HepG2 (cell line): ENCODE data around the gene ESRRG. TPM values are rescaled to one million over a fixed set of nuclear protein-coding genes. Genes with fewer than 3 reads are reported as not detected.

Source experiments
- ATAC-seq: fragments of 200-7000 bp; cut with Tn5 transposase; 3 replicates; pipeline ENCODE4 v1.9.1; 2020; ENCODE audit warnings: mild to moderate bottlenecking, moderate library complexity
- BruUV-seq: library from RNA; stranded (reverse); fragments of 400-500 nt; replicated peaks from 2 replicates; lab custom pipeline; 2021; lab: Mats Ljungman, UMichigan
- CTCF ChIA-PET: fragments of 300-600 bp; formaldehyde crosslinking; extraction: SDS; loops from one replicate; lab custom pipeline; 2021; ENCODE audit warnings: low total read pairs, inconsistent platforms, low intra/inter-chr PET ratio; lab: Yijun Ruan, JAX
- POLR2A ChIA-PET: fragments of 350-600 bp; sonication (Branson Sonifier 250); formaldehyde crosslinking; loops from one replicate; lab custom pipeline; 2020; ENCODE audit warnings: antibody characterized with exemption, inconsistent platforms; lab: Yijun Ruan, JAX
- DNase-seq: peaks from one replicate; pipeline ENCODE4 v3.0.0-alpha.2; 2015; ENCODE audit warnings: low spot score
- FAIRE-seq: peaks from 3 replicates; lab custom pipeline; 2011; peaks lifted over from hg19 to GRCh38; lab: Jason Lieb, UNC
- H2AFZ ChIP-seq: one replicate; pipeline ENCODE4 v1.6.1; 2011; ENCODE audit warnings: low read length, inconsistent platforms
- H3K27ac ChIP-seq: fragments of 300-600 bp; 3 replicates; pipeline ENCODE4 v1.8.0; 2011; ENCODE audit warnings: mixed run types, mild to moderate bottlenecking, mixed read lengths, low read length, inconsistent platforms; ENCODE audit not compliant: insufficient read depth; ENCODE audit errors: extremely low read length
- H3K27me3 ChIP-seq, 2 experiments: fragments of 200-600 bp in 1 of 2; 2 replicates in 1 of 2; 3 replicates in 1 of 2; pipeline versions ENCODE4 v1.6.0 to v1.8.0; 2011; ENCODE audit warnings: low read length in 2 of 2, mild to moderate bottlenecking in 2 of 2, moderate library complexity in 2 of 2, inconsistent platforms in 1 of 2; ENCODE audit not compliant: insufficient read depth in 2 of 2, control insufficient read depth in 1 of 2
- H3K36me3 ChIP-seq, 2 experiments: fragments of 200-600 bp in 1 of 2; replicated peaks in 1 of 2; 2 replicates in 1 of 2; 3 replicates in 1 of 2; pipeline versions ENCODE4 v1.5.1 to v1.8.0; 2011; ENCODE audit warnings: low read length in 2 of 2, inconsistent platforms in 1 of 2; ENCODE audit not compliant: insufficient read depth in 2 of 2, control insufficient read depth in 1 of 2
- H3K4me1 ChIP-seq: 2 replicates; pipeline ENCODE4 v1.5.1; 2012; ENCODE audit warnings: low read length, inconsistent platforms; ENCODE audit not compliant: insufficient read depth
- H3K4me2 ChIP-seq: 2 replicates; pipeline ENCODE4 v1.6.0; 2011; ENCODE audit warnings: low read depth, low read length, inconsistent platforms
- H3K4me3 ChIP-seq, 3 experiments: fragments of 200-600 bp in 1 of 3; sonication (generic), shearing (Covaris generic) in 1 of 3; replicated peaks in 1 of 3; 2 replicates each; pipeline ENCODE4 v1.5.1; 2011 to 2016; ENCODE audit warnings: low read length in 3 of 3, inconsistent platforms in 2 of 3, low read depth in 2 of 3, mild to moderate bottlenecking in 2 of 3, control low read depth in 1 of 3, mixed read lengths in 1 of 3; ENCODE audit not compliant: insufficient read depth in 1 of 3
- H3K79me2 ChIP-seq: one replicate; pipeline ENCODE4 v1.6.1; 2011; ENCODE audit warnings: low read length, inconsistent platforms; ENCODE audit not compliant: insufficient read depth
- H3K9ac ChIP-seq: 2 replicates; pipeline ENCODE4 v1.6.0; 2011; ENCODE audit warnings: mild to moderate bottlenecking, low read depth, low read length, inconsistent platforms; ENCODE audit not compliant: insufficient read depth
- H3K9me3 ChIP-seq: 2 replicates; pipeline ENCODE4 v1.5.1; 2012; ENCODE audit warnings: mild to moderate bottlenecking, low read length
- H4K20me1 ChIP-seq: 2 replicates; pipeline ENCODE4 v1.6.0; 2011; ENCODE audit warnings: inconsistent platforms, mild to moderate bottlenecking, low read length, moderate library complexity; ENCODE audit not compliant: insufficient read depth
- CEBPB ChIP-seq: IDR thresholded peaks from 2 replicates; pipeline ENCODE4 v1.6.1; 2011; ENCODE audit warnings: low read depth, low read length, improper control_type of control experiment, borderline replicate concordance
- EHMT2 ChIP-seq: fragments of 200-600 bp; sonication (generic); IDR thresholded peaks from 2 replicates; pipeline ENCODE4 v1.7.0; 2017; ENCODE audit warnings: antibody characterized with exemption, low read depth, low read length, borderline replicate concordance
- HOXA3 ChIP-seq: sonication (generic); formaldehyde crosslinking; IDR thresholded peaks from 2 replicates; pipeline ENCODE4 v1.5.0; 2020; ENCODE audit warnings: missing genetic modification reagents
- KDM3A ChIP-seq: IDR thresholded peaks from 2 replicates; pipeline ENCODE4 v1.6.1; 2018; ENCODE audit warnings: low read depth, missing compliant biosample characterization
- KLF6 ChIP-seq: IDR thresholded peaks from 2 replicates; pipeline ENCODE4 v1.8.0; 2016; ENCODE audit warnings: missing biosample characterization, missing genetic modification reagents
- RFXANK ChIP-seq: IDR thresholded peaks from 2 replicates; pipeline ENCODE4 v1.6.1; 2016
- SNAPC2 ChIP-seq: sonication (generic); formaldehyde crosslinking; IDR thresholded peaks from 2 replicates; pipeline ENCODE4 v1.8.1; 2022; ENCODE audit warnings: mild to moderate bottlenecking, missing genetic modification reagents
- SRSF1 ChIP-seq: fragments of 200-400 bp; formaldehyde crosslinking; optimal IDR thresholded peaks from 2 replicates; pipeline ENCODE3; 2017; ENCODE audit warnings: mild to moderate bottlenecking, low read depth, low read length, moderate library complexity
- TBP ChIP-seq: sonication (generic); formaldehyde crosslinking; IDR thresholded peaks from 2 replicates; pipeline ENCODE4 v1.5.0; 2020; ENCODE audit warnings: missing genetic modification reagents
- TMF1 ChIP-seq: sonication (generic); formaldehyde crosslinking; IDR thresholded peaks from 2 replicates; pipeline ENCODE4 v1.8.1; 2022; ENCODE audit warnings: low read depth, missing genetic modification reagents
- ZNF20 ChIP-seq: sonication (generic); formaldehyde crosslinking; IDR thresholded peaks from 2 replicates; pipeline ENCODE4 v1.4.0; 2020; ENCODE audit warnings: mild to moderate bottlenecking, moderate library complexity, missing genetic modification reagents
- ZNF274 ChIP-seq: sonication (generic); formaldehyde crosslinking; IDR thresholded peaks from 2 replicates; pipeline ENCODE4 v1.5.1; 2020; ENCODE audit warnings: mild to moderate bottlenecking, missing genetic modification reagents
- ZNF33B ChIP-seq: sonication (generic); formaldehyde crosslinking; IDR thresholded peaks from 2 replicates; pipeline ENCODE4 v1.5.1; 2020; ENCODE audit warnings: mild to moderate bottlenecking, missing genetic modification reagents
- ZNF562 ChIP-seq: sonication (generic); formaldehyde crosslinking; IDR thresholded peaks from 2 replicates; pipeline ENCODE4 v1.8.0; 2022; ENCODE audit warnings: missing genetic modification reagents, borderline replicate concordance
- ZNF674 ChIP-seq: sonication (generic); formaldehyde crosslinking; IDR thresholded peaks from 2 replicates; pipeline ENCODE4 v1.5.0; 2020; ENCODE audit warnings: low read depth, mild to moderate bottlenecking, missing genetic modification reagents
- WGBS: methylation state at CpG from one replicate; pipeline ENCODE4 v1.1.6; 2017; ENCODE audit warnings: low lambda C conversion rate; 5-methylcytosine and 5-hydroxymethylcytosine counted together
- in situ Hi-C: cut with HindIII; loops from 2 replicates; pipeline ENCODE4 v1.10.0; 2017; ENCODE audit warnings: low pct_unique_long_range_greater_than_20kb; ENCODE audit not compliant: extremely low pct_ligation_motif_present
- intact Hi-C: fragments of 100-400 bp; cut with micrococcal nuclease; formaldehyde crosslinking; loops from one replicate; pipeline ENCODE4 v1.10.0; 2022; ENCODE audit not compliant: unreplicated experiment
- polyA plus RNA-seq, 8 experiments: library from polyadenylated mRNA; depleted of rRNA in 3 of 8; stranded (reverse) in 7 of 8; unstranded in 1 of 8; fragments of >200 nt; fragmentation: Illumina TruSeq in 4 of 8; extraction: Trizol in 4 of 8; gene quantifications; 2 replicates each; pipeline versions ENCODE4 v1.2.1 to v1.2.3, GENCODE V29; 2011 to 2016; ENCODE audit warnings: low read depth in 4 of 8, missing spikeins in 1 of 8, mixed read lengths in 1 of 8; ENCODE audit not compliant: insufficient read depth in 1 of 8
- total RNA-seq, 5 experiments: library from RNA; depleted of rRNA; stranded (reverse); fragments of >200 nt; fragmentation: Illumina TruSeq; extraction: Trizol; gene quantifications; 2 replicates each; pipeline ENCODE4 v1.2.3, GENCODE V29; 2016; ENCODE audit warnings: low read depth in 1 of 5
- TF ChIP-seq, protein P1 (sequence below): sonication (generic); formaldehyde crosslinking; IDR thresholded peaks from 2 replicates; pipeline ENCODE4 v1.8.0; 2022; ENCODE audit warnings: mild to moderate bottlenecking, missing genetic modification reagents, borderline replicate concordance
- TF ChIP-seq, protein P2 (sequence below): sonication (generic); formaldehyde crosslinking; IDR thresholded peaks from 2 replicates; pipeline ENCODE4 v1.5.0; 2020; ENCODE audit warnings: missing genetic modification reagents
- TF ChIP-seq, protein P3 (sequence below): sonication (generic); formaldehyde crosslinking; IDR thresholded peaks from 2 replicates; pipeline ENCODE4 v1.4.0; 2020; ENCODE audit warnings: mild to moderate bottlenecking, missing genetic modification reagents

Gene ESRRG
- total and polyA plus RNA-seq, 2 of the 13 experiments (the other 11 are each of a cell fraction or from before 2014, with no cell fraction given), result not detected

DNA sequence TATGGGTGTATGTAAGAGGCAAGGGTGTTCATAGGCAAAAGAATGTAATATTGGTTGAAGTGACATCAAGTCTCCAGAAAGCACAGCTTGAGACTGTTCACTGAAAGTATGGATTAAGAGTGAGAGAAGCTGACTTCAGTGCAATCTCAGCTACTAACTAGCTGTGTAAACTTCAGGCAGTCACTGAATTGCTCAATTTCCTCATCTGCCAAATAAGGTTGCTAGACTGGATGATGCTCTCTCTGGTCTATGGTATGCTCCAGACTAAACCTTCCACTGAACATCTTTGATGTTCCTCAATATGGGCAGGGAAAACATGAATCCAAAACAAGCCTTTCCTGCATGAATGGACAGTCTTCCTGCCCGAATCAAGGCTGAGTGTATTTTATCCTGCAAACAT is 188.2 kb downstream of the ESRRG start:
- 0% methylated on average over 1 of the region's 1 CpG for WGBS
- TF ChIP-seq KDM3A, result no peak
- TF ChIP-seq ZNF274 (CRISPR knock-in tag), result no peak
- no peak for TF ChIP-seq TBP (CRISPR knock-in tag)
- TF ChIP-seq SNAPC2 (CRISPR knock-in tag), result no peak
- no peak for TF ChIP-seq ZNF562
- no peak for TF ChIP-seq SRSF1
- TF ChIP-seq, protein P1, sequence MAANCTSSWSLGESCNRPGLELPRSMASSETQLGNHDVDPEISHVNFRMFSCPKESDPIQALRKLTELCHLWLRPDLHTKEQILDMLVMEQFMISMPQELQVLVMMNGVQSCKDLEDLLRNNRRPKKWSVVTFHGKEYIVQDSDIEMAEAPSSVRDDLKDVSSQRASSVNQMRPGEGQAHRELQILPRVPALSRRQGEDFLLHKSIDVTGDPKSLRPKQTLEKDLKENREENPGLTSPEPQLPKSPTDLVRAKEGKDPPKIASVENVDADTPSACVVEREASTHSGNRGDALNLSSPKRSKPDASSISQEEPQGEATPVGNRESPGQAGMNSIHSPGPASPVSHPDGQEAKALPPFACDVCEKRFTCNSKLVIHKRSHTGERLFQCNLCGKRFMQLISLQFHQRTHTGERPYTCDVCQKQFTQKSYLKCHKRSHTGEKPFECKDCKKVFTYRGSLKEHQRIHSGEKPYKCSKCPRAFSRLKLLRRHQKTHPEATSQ, result no peak
- no peak for TF ChIP-seq RFXANK (CRISPR knock-in tag)
- TF ChIP-seq KLF6 (CRISPR knock-in tag), result no peak
- TF ChIP-seq, protein P2, sequence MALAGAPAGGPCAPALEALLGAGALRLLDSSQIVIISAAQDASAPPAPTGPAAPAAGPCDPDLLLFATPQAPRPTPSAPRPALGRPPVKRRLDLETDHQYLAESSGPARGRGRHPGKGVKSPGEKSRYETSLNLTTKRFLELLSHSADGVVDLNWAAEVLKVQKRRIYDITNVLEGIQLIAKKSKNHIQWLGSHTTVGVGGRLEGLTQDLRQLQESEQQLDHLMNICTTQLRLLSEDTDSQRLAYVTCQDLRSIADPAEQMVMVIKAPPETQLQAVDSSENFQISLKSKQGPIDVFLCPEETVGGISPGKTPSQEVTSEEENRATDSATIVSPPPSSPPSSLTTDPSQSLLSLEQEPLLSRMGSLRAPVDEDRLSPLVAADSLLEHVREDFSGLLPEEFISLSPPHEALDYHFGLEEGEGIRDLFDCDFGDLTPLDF, result no peak
- no peak for TF ChIP-seq EHMT2
- TF ChIP-seq, protein P3, sequence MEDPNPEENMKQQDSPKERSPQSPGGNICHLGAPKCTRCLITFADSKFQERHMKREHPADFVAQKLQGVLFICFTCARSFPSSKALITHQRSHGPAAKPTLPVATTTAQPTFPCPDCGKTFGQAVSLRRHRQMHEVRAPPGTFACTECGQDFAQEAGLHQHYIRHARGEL (CRISPR knock-in tag), result no peak
- no peak for TF ChIP-seq TMF1 (CRISPR knock-in tag)
- no peak for TF ChIP-seq CEBPB
- TF ChIP-seq ZNF33B (CRISPR knock-in tag), result no peak
- TF ChIP-seq ZNF674 (CRISPR knock-in tag), result no peak
- no peak for TF ChIP-seq ZNF20 (CRISPR knock-in tag)
- no peak for TF ChIP-seq HOXA3
- TF ChIP-seq, all 625 proteins: peak for 0
- ATAC-seq (no peak), FAIRE-seq (no peak), DNase-seq (no peak)
- Histone ChIP-seq H4K20me1 (no peaks in the 10 kb centered on the region), H3K36me3 (no peaks in the 10 kb centered on the region), H3K79me2 (no peaks in the 10 kb centered on the region), H3K9ac (no peak overlapping the region), H3K27me3 (no peaks in the 10 kb centered on the region), H3K4me3 (no peak overlapping the region), H2AFZ (no peak overlapping the region), H3K27ac (no peak overlapping the region), H3K4me2 (no peak overlapping the region), H3K9me3 (no peaks in the 10 kb centered on the region), H3K4me1 (no peaks in the 10 kb centered on the region)
- intact Hi-C loops (no loop called here), in situ Hi-C loops (no loop called here)
- ChIA-PET CTCF (no interaction called here), POLR2A (no interaction called here)
- BruUV-seq, result no TSS peak
